Vagina (tissue), 2 donors: Measurements from ENCODE around the gene MACROD2. TPM values are rescaled to one million over a fixed set of nuclear protein-coding genes. Genes with fewer than 3 reads are reported as not detected.

ENCODE experiments used
- DNase-seq, 2 donors: peaks; one replicate each; pipeline ENCODE4 v3.0.0-alpha.2; 2017; ENCODE audit errors: extremely low spot score in 2 of 2
- H3K27ac ChIP-seq: fragments of 200-600 bp; sonication (generic); one replicate; pipeline ENCODE4 v1.5.1; 2019
- H3K27me3 ChIP-seq: fragments of 200-600 bp; sonication (generic); one replicate; pipeline ENCODE4 v1.5.1; 2019
- H3K36me3 ChIP-seq, 2 donors: fragments of 200-600 bp; sonication (generic); one replicate each; pipeline ENCODE4 v1.5.1; 2017 to 2019
- H3K4me1 ChIP-seq: fragments of 200-600 bp; sonication (generic); one replicate; pipeline ENCODE4 v1.5.1; 2019
- H3K4me3 ChIP-seq, 2 donors: fragments of 200-600 bp; sonication (generic); 1 replicate in 1 of 2; 2 replicates in 1 of 2; pipeline ENCODE4 v1.5.1; 2016 to 2019
- H3K9me3 ChIP-seq: fragments of 200-600 bp; sonication (generic); one replicate; pipeline ENCODE4 v1.5.1; 2019
- POLR2A ChIP-seq, 2 donors: fragments of 450-650 bp; IDR thresholded peaks; one replicate each; pipeline ENCODE4 v1.6.1; 2017; ENCODE audit warnings: antibody characterized with exemption in 2 of 2, mild to moderate bottlenecking in 2 of 2, moderate library complexity in 2 of 2
- POLR2AphosphoS5 ChIP-seq, 2 donors: sonication (generic); formaldehyde crosslinking; IDR thresholded peaks; one replicate each; pipeline ENCODE4 v1.9.0; 2017; ENCODE audit warnings: antibody characterized with exemption in 2 of 2, mild to moderate bottlenecking in 2 of 2, low read depth in 1 of 2; ENCODE audit not compliant: insufficient read depth in 1 of 2
- intact Hi-C: fragments of 100-400 bp; cut with DNase I; formaldehyde crosslinking; loops from one replicate; pipeline ENCODE4 v1.15.1; 2023
- total RNA-seq: library from RNA; depleted of rRNA; stranded (reverse); fragments of >200 nt; gene quantifications from one replicate; pipeline ENCODE4 v1.2.3, GENCODE V29; 2016
- TF ChIP-seq, protein P1 (sequence below), 3 experiments: fragments of 450-650 bp in 2 of 3; fragments of 200-600 bp in 1 of 3; sonication (generic) in 1 of 3; IDR thresholded peaks; one replicate each; pipeline ENCODE4 v1.5.1; 2017 to 2019; ENCODE audit warnings: antibody characterized with exemption in 3 of 3, mild to moderate bottlenecking in 2 of 3, moderate library complexity in 2 of 3

Gene MACROD2
- total RNA-seq, 1 donor from 2014 or later, result 12.5 TPM

GRCh38 chr20:14611479-14611878 is 616.2 kb downstream of the MACROD2 start:
- no peak overlapping the region for H3K4me3 ChIP-seq
- no peak overlapping the region for H3K27ac ChIP-seq
- no peaks in the 10 kb centered on the region for H3K4me1 ChIP-seq
- H3K36me3 ChIP-seq, result no peaks in the 10 kb centered on the region
- TF ChIP-seq POLR2AphosphoS5 (IDR thresholded peaks at IDR 0.05; ENCODE audit: insufficient read depth in 1 of 2, low read depth in 1 of 2) (no peak), POLR2A (IDR thresholded peaks at IDR 0.05) (no peak)
- H3K27me3 ChIP-seq, result no peaks in the 10 kb centered on the region
- H3K9me3 ChIP-seq, result no peaks in the 10 kb centered on the region
- DNase-seq, result no peak
- intact Hi-C loops, result no loop called here

GRCh38 chr20:14612391-14612790 is 617.1 kb downstream of the MACROD2 start:
- Histone ChIP-seq H3K4me3 (no peak overlapping the region), H3K27ac (no peak overlapping the region), H3K27me3 (no peaks in the 10 kb centered on the region), H3K36me3 (no peaks in the 10 kb centered on the region), H3K4me1 (no peaks in the 10 kb centered on the region), H3K9me3 (no peaks in the 10 kb centered on the region)
- intact Hi-C loops, result no loop called here
- no peak for DNase-seq
- TF ChIP-seq POLR2AphosphoS5 (IDR thresholded peaks at IDR 0.05; ENCODE audit: insufficient read depth in 1 of 2, low read depth in 1 of 2) (no peak), POLR2A (IDR thresholded peaks at IDR 0.05) (no peak)
- TF ChIP-seq, protein P1, sequence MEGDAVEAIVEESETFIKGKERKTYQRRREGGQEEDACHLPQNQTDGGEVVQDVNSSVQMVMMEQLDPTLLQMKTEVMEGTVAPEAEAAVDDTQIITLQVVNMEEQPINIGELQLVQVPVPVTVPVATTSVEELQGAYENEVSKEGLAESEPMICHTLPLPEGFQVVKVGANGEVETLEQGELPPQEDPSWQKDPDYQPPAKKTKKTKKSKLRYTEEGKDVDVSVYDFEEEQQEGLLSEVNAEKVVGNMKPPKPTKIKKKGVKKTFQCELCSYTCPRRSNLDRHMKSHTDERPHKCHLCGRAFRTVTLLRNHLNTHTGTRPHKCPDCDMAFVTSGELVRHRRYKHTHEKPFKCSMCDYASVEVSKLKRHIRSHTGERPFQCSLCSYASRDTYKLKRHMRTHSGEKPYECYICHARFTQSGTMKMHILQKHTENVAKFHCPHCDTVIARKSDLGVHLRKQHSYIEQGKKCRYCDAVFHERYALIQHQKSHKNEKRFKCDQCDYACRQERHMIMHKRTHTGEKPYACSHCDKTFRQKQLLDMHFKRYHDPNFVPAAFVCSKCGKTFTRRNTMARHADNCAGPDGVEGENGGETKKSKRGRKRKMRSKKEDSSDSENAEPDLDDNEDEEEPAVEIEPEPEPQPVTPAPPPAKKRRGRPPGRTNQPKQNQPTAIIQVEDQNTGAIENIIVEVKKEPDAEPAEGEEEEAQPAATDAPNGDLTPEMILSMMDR (IDR thresholded peaks at IDR 0.05), result no peak

- H3K4me1 ChIP-seq, result no peaks in the 10 kb centered on the region
- H3K27me3 ChIP-seq, result no peaks in the 10 kb centered on the region
- no peak overlapping the region for H3K27ac ChIP-seq
- H3K4me3 ChIP-seq, result no peak overlapping the region
- TF ChIP-seq POLR2AphosphoS5 (IDR thresholded peaks at IDR 0.05; ENCODE audit: insufficient read depth in 1 of 2, low read depth in 1 of 2) (no peak), POLR2A (IDR thresholded peaks at IDR 0.05) (no peak)
- TF ChIP-seq, protein P1 (IDR thresholded peaks at IDR 0.05), result no peak
- no peak for DNase-seq
- intact Hi-C loops, result no loop called here
- H3K9me3 ChIP-seq, result no peaks in the 10 kb centered on the region
- no peaks in the 10 kb centered on the region for H3K36me3 ChIP-seq
These were observed 620.7 kb downstream of the MACROD2 start for GRCh38 chr20:14616003-14616402.

- Histone ChIP-seq H3K27ac (no peak overlapping the region), H3K9me3 (no peaks in the 10 kb centered on the region), H3K36me3 (no peaks in the 10 kb centered on the region), H3K27me3 (no peaks in the 10 kb centered on the region), H3K4me1 (no peaks in the 10 kb centered on the region), H3K4me3 (no peak overlapping the region)
- intact Hi-C loops, result no loop called here
- no peak for TF ChIP-seq POLR2A (IDR thresholded peaks at IDR 0.05)
- TF ChIP-seq POLR2AphosphoS5 (IDR thresholded peaks at IDR 0.05; ENCODE audit: insufficient read depth in 1 of 2, low read depth in 1 of 2), result no peak
- TF ChIP-seq, protein P1 (IDR thresholded peaks at IDR 0.05), result no peak
- DNase-seq, result no peak
These were observed 621.8 kb downstream of the MACROD2 start for GRCh38 chr20:14617123-14617522.

- H3K4me3 ChIP-seq, result no peak overlapping the region
- no peaks in the 10 kb centered on the region for H3K36me3 ChIP-seq
- no peak overlapping the region for H3K27ac ChIP-seq
- no peaks in the 10 kb centered on the region for H3K27me3 ChIP-seq
- H3K9me3 ChIP-seq, result no peaks in the 10 kb centered on the region
- intact Hi-C loops, result no loop called here
- no peaks in the 10 kb centered on the region for H3K4me1 ChIP-seq
- TF ChIP-seq, protein P1 (IDR thresholded peaks at IDR 0.05), result no peak
- TF ChIP-seq POLR2A (IDR thresholded peaks at IDR 0.05) (no peak), POLR2AphosphoS5 (IDR thresholded peaks at IDR 0.05; ENCODE audit: insufficient read depth in 1 of 2, low read depth in 1 of 2) (no peak)
- no peak for DNase-seq
These were observed 624.1 kb downstream of the MACROD2 start for GRCh38 chr20:14619411-14619810.
